Stimulated activated CD4-positive, alpha-beta T cell treated with anti-CD3 and anti-CD28 coated beads, Interleukin-1b, Interleukin-23, amount 100 ng/mL, for 48 hours (primary cell): ENCODE results near the gene ISLR2.

Source experiments
- DNase-seq: peaks from one replicate; pipeline ENCODE4 v3.0.0-alpha.2; 2020

ISLR2 gene

DNA sequence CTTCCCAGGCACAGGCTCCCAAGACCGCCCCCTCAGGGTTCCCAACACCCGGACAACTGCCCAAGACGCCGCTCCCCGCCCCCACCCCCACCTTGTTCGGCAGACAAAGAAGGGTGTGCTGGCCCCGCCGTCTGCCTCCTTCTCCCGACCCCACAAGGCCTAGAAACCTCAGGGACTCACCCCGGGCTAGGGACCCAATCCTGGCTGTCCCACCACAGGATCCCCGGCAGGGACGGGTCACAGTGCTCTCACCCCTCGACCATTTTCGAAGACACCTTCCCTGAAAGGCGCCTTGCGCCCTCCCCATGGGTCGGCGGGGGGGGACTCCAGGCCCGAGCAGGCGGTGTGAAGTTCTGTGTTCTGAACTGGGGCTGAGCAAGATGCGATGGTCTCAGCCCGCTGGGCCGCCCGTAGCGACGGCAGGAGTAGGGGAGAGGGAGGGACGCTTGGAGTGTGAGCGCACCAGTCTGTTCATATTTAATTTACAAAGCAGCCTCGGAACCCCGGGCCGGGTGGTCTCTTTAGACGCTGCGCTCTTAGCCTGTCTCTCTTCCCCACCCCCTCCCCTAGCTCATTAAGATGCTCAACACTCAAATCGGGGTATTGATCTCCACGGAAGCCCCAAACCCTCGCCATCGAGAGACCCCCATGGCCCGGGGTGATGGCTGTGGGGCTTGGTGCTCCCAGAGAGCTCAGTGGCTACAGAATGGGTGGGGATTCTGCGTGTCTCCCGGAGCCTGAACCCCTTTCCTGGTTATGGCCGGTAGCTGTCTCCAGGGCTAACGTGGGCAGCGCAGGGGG lies 1.4 kb upstream of the ISLR2 start:
- no peak for DNase-seq

DNA sequence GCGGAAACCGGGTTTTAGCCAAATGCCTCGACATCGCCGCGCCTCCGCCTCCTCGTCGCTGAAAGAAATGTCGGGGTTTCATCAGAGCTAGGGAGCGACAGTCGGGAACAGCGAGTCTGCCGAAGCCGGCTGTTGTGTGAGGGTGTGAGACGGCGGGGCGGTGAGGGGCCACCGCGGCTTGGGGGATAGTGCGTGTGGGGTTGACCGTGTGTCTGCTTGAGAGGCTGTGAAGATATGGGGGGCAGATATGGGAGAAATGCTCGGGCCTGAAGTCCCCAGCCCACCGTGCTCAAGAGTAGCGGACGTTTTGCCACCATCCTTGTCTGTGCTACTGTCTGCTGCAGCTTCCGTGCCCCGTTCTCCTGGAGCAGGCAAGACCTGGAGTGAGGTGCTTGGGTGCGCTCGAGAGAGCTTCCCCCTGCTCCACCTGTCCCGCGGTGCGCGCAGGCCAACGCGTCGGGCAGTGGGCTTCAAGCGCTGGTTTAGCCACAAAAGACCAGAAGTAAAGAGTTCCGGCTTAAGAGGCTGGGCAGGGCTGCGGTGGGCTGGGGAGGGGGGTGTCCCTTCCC lies 716 bp upstream of the ISLR2 start:
- no peak for DNase-seq

- no peak for DNase-seq
Observed at GRCh38 chr15:74130849-74131627, 652 bp downstream of the ISLR2 start.

- DNase-seq: no peak
Observed at GRCh38 chr15:74131628-74132413, 1.4 kb downstream of the ISLR2 start.

DNA sequence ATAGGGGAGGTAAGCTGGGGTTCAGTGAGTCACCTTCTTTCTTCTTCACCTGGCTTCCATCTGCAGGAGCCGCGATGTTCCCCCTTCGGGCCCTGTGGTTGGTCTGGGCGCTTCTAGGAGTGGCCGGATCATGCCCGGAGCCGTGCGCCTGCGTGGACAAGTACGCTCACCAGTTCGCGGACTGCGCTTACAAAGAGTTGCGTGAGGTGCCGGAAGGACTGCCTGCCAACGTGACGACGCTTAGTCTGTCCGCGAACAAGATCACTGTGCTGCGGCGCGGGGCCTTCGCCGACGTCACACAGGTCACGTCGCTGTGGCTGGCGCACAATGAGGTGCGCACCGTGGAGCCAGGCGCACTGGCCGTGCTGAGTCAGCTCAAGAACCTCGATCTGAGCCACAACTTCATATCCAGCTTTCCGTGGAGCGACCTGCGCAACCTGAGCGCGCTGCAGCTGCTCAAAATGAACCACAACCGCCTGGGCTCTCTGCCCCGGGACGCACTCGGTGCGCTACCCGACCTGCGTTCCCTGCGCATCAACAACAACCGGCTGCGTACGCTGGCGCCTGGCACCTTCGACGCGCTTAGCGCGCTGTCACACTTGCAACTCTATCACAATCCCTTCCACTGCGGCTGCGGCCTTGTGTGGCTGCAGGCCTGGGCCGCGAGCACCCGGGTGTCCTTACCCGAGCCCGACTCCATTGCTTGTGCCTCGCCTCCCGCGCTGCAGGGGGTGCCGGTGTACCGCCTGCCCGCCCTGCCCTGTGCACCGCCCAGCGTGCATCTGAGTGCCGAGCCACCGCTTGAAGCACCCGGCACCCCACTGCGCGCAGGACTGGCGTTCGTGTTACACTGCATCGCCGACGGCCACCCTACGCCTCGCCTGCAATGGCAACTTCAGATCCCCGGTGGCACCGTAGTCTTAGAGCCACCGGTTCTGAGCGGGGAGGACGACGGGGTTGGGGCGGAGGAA lies 2.6 kb downstream of the ISLR2 start:
- DNase-seq: peak; percentile 24

- DNase-seq: no peak
Observed at GRCh38 chr15:74133694-74134386, 3.5 kb downstream of the ISLR2 start.

- DNase-seq: no peak
Observed at GRCh38 chr15:74134387-74135027, 4.1 kb downstream of the ISLR2 start.

DNA sequence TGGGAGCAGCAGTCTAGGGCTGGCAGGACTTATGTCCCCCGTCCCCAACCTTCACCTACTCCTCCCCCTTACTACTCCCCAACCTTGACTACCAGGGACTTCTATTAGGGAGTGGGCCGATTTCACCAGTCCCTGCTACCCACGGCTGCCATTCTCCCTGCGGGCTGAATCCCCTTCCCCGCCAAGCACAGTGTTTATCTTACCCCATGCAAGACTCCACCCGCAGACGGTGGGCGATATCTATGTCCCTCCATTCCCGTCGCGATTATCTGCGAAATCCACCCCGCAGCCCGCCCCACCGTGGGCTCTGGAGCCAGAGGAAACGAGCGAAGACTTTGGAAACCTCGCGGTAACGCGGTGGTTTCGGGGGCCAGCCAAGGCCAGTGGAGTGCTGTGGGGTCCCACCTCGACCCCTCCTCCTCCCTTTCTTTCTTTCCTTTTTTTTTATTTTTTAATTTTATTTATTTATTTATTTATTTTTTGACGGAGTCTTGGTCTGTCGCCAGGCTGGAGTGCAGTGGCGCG lies 4.7 kb downstream of the ISLR2 start:
- DNase-seq: no peak

DNA sequence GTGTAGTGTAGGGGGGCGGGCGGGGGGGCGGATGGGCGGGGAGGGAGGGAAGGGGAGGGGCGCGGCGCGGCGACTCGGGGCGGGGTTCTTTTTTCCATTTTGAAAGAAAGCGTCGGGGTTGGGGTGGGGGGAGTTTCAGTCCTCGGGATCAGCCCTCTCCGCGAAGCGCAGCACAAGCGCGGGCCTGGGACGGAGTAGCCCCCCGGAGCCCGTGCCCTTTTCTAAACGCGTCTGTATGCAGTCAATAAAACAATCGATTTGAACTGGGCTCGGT lies 6.1 kb downstream of the ISLR2 start:
- DNase-seq: no peak

GRCh38 chr15:74136814-74137536 lies 6.6 kb downstream of the ISLR2 start:
- no peak for DNase-seq

GRCh38 chr15:74137537-74137894 lies 7.1 kb downstream of the ISLR2 start:
- no peak for DNase-seq

DNA sequence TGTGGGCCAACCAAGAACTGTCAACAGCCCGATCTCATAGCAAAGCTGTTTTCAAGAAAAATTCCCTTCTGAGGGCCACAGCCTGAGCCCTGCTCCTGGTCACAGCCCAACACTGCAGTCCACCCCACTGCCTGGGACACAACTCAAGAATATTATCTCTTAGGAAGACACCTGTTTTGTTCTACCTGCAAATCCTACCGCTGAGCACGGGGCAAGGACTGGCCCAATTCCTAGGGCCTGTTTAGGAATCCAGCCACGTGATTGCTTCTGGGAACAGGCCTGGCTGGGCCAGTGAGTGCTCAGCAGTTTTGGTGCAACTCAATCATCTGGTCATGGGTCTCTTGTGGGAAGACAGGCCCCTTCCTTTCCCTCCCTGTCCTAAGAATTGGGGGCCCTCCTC lies 8.3 kb downstream of the ISLR2 start:
- no peak for DNase-seq

- no peak for DNase-seq
Observed at GRCh38 chr15:74141591-74141990, 11.2 kb downstream of the ISLR2 start.

DNA sequence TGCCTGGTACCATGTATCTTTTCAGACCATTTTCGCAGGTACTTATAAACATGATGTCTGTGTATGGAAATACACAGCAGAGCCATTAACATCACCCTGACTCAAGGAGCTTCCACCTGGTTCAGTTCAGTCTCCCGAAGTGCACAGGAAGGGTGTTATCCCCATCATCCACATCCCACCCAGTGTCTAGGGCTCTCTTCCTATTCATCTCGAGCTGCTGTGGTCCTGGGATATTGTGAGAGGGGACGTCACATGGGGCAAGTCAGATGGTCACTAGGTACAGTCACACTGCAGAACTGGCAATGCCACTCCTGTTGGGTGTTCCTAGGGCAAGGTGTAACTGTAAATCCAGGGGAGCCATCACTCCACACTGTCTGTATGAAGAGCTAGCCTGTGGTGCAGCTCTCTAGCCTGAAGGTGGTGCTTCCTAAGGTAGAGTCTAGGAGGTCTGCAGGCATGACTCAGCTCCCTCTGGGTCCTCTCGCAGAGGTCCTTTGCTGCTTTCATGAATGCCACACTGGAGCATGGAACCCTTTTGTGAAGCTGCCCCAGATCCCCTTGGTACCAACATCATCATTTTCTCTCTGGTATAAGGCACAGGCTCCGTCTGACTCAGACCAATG lies 13.9 kb downstream of the ISLR2 start:
- DNase-seq: no peak

- no peak for DNase-seq
Observed at GRCh38 chr15:74146277-74146800, 16.0 kb downstream of the ISLR2 start.

DNA sequence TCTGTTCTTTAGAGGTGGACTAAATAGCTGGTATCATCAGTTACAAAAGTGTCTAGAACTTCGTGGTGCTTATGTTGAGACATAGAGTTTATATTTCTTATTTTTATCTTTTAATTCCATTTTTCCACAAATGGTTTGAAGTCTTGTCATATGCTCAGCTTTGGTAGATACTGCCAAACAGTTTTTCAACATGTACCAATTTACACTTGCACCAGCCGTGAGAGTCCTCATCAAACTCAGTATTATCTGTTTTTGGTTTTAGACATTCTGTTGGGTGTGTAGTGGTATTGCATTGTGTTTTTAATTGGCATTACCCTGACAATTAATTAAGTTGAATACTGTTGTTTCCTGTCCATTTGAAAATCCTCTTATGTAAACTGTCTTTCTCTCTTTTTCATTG lies 16.7 kb downstream of the ISLR2 start:
- no peak for DNase-seq

GRCh38 chr15:74155766-74156417 lies 25.5 kb downstream of the ISLR2 start:
- no peak for DNase-seq

GRCh38 chr15:74156678-74157411 lies 26.5 kb downstream of the ISLR2 start:
- DNase-seq: no peak
